H1 (cell line): ENCODE measurements around the gene PRPF39. TPM values are rescaled to one million over a fixed set of nuclear protein-coding genes. Genes with fewer than 3 reads are reported as not detected.

Experiments used
- BACH1 ChIP-seq: IDR thresholded peaks from 2 replicates; pipeline ENCODE4 v1.6.1; 2012; ENCODE audit warnings: low read length, improper control_type of control experiment
- BCL11A ChIP-seq, 2 experiments: IDR thresholded peaks; one replicate each; pipeline ENCODE4 v1.6.1; 2011; ENCODE audit warnings: low read depth in 2 of 2, low read length in 2 of 2, mild to moderate bottlenecking in 2 of 2
- CHD1 ChIP-seq: IDR thresholded peaks from 2 replicates; pipeline ENCODE4 v1.6.1; 2012; ENCODE audit warnings: low read depth, low read length, improper control_type of control experiment
- CTBP2 ChIP-seq: IDR thresholded peaks from 2 replicates; pipeline ENCODE4 v1.7.0; 2011; ENCODE audit warnings: borderline replicate concordance, mild to moderate bottlenecking, moderate library complexity, mixed read lengths, low read length; ENCODE audit not compliant: insufficient read depth, insufficient read length
- EZH2 ChIP-seq: fragments of 200-600 bp; sonication (generic); IDR thresholded peaks from 2 replicates; pipeline ENCODE4 v1.7.1; 2012; ENCODE audit warnings: low read depth, mild to moderate bottlenecking, moderate library complexity, low read length, inconsistent platforms; ENCODE audit not compliant: severe bottlenecking
- FOSL1 ChIP-seq: IDR thresholded peaks from 2 replicates; pipeline ENCODE4 v1.6.1; 2011; ENCODE audit warnings: mild to moderate bottlenecking, low read depth, low read length, moderate library complexity; ENCODE audit not compliant: insufficient read depth
- NANOG ChIP-seq: IDR thresholded peaks from 2 replicates; pipeline ENCODE4 v1.6.1; 2011; ENCODE audit warnings: low read length, low read depth, mild to moderate bottlenecking, inconsistent platforms; ENCODE audit not compliant: insufficient read depth, poor library complexity, severe bottlenecking
- SIX5 ChIP-seq: IDR thresholded peaks from 2 replicates; pipeline ENCODE4 v1.6.1; 2011; ENCODE audit warnings: mild to moderate bottlenecking, low read depth, low read length
- polyA plus RNA-seq, 7 experiments: library from polyadenylated mRNA; depleted of rRNA in 3 of 7; stranded (reverse) in 5 of 7; unstranded in 2 of 7; fragments of >200 nt in 5 of 7; fragments of 200-250 nt in 2 of 7; gene quantifications; 1 replicate in 5 of 7; 2 replicates in 1 of 7; 4 replicates in 1 of 7; pipeline versions ENCODE4 v1.2.1 to v1.2.3, GENCODE V29; 2011 to 2013; ENCODE audit warnings: missing spikeins in 2 of 7, mixed read lengths in 2 of 7
- total RNA-seq: library from RNA; stranded (reverse); fragmentation: NEBNext Ultra II Directional; extraction: Animal tissue kit (Norgen Biotek cat#: 25700); gene quantifications from 2 replicates; pipeline ENCODE4 v1.2.1, GENCODE V29; 2021

Gene PRPF39
- total and polyA plus RNA-seq, 2 of the 8 experiments (the other 6 are each of a cell fraction or from before 2014, with no cell fraction given) = 22.4 to 43.3 TPM

DNA sequence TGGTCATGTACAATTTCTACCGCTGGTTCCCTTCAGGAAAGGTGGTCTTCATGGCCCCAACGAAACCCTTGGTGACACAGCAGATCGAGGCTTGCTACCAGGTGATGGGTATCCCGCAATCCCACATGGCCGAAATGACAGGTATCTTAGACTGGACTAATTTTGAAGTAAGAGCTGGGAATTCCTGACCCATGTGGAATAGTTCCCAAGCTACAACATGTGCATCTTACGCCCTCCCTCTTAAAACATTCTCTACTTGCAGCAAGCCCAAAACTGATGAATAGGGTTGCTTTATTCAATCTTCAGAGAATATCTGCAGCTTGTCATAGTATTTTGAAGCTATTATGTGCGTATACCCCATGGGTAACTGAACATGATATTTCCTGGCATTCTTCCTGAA is 52.5 kb downstream of the PRPF39 start (continued):
- TF ChIP-seq CHD1 = no peak
- TF ChIP-seq CTBP2 = no peak
- no peak for TF ChIP-seq SIX5
- no peak for TF ChIP-seq EZH2
- no peak for TF ChIP-seq BACH1
- no peak for TF ChIP-seq BCL11A (IDR thresholded peaks at IDR 0.05; ENCODE audit: low read depth in 2 of 2, low read length in 2 of 2)
- no peak for TF ChIP-seq NANOG
- no peak for TF ChIP-seq FOSL1
